ENCODE data around the gene TNPO3.

Gene TNPO3

DNA sequence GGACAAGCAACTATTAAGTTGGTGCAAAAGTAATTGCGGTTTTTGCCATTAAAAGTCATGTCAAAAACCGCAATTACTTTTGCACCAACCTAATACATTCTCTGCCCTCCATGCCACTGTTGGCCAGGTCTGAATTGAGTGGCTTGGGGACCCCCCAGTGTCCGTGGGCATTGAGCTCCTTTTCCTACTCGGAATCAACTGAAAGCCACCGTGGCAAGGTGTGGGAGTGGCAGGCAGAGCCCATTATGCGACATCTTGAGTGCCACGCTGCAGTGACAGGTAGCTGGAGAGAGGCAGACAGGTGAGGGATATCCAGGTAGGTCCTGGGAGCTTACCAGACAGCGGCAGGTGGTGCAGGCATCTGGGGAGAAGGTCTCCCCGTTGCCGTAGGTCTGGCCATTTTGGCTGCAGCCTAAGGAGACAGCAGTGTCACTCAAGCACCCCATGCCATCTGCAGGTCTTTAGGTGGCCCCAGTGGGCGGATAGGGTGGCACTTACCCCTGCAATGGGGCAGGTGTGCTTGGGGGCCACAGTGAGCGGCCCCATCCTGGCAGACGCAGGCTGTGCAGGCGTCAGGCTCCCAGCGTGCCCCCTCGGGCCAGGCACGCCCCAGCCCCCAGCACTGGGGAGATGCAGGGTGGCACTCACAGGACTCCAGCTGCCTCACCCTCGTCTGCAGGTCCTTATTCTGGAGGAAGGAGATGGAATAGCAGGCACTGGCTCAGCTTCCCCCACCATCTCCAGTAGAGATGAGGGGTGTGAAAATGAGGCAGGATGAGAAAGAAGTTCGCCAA is 147.9 kb downstream of the TNPO3 start:
- no peak for DNase-seq (ENCODE audit: low read depth in 2 of 2)

GRCh38 chr7:128906001-128906765 is 148.7 kb downstream of the TNPO3 start:
- DNase-seq (ENCODE audit: low read depth in 2 of 2): no peak

DNA sequence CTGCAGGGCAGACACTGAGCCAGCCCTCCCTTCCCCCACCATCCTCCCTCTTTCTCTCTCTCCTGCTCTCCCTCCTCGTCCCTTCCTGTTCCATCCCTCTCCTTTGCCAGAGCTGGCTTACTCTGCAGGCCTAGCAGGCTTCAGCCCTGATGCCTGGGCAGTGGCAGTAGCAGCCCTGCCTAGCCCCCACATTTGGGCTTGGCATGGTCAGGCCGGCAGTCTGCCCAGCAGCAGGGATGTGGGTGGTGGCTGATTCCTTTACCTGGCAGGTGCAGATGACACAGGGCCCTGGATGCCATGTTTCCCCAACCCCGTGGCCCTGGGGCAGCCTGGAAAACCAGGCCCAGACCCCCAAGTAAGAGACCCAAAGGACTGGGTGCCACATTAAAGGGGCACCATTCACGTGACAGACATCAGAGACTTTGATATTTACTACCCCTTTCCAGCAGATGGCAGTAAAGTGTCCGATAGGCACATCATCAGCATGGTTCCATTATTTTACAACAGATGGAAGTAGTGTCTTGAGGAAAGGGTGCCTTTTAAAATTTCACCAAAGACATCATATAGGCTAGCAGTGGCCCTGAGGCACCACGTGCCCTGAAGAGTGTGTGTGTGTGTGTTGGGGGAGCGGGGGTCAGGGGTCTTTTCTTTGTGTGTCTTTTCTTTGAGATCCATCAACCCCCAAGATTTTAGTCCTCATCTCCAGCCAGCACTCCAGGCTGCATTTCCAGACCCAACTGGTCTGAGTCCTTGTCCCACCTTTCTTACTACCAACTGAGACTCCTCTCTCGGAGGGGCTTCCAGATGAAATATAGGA is 150.3 kb downstream of the TNPO3 start:
- no peak for DNase-seq (ENCODE audit: low read depth in 2 of 2)
